GM12865 (cell line): ENCODE measurements around the gene ARL5C.
"Not testable (repeated sequence)": the region's sequence is repeated elsewhere in the genome, so short reads cannot be mapped to it uniquely, and the experiment has no call there.

Experiments
- DNase-seq: peaks from one replicate; pipeline ENCODE4 v3.0.0; 2010; ENCODE audit warnings: low read depth
- H3K4me3 ChIP-seq: 2 replicates; pipeline ENCODE4 v1.5.1; 2011; ENCODE audit warnings: mild to moderate bottlenecking, low read depth, low read length, control low read depth
- CTCF ChIP-seq: IDR thresholded peaks from 2 replicates; pipeline ENCODE4 v1.5.1; 2011; ENCODE audit warnings: low read length, control low read depth, low read depth, inconsistent platforms; ENCODE audit not compliant: insufficient read depth; ENCODE audit errors: missing control alignments

ARL5C gene

GRCh38 chr17:39130205-39130604 lies 35.8 kb downstream of the ARL5C start:
- no peak for TF ChIP-seq CTCF
- no peak for DNase-seq
- H3K4me3 ChIP-seq, result no peak overlapping the region

- DNase-seq, H3K4me3 ChIP-seq: not testable (repeated sequence)
Measured at GRCh38 chr17:39129544-39129943, 36.4 kb downstream of the ARL5C start.

- no peak overlapping the region for H3K4me3 ChIP-seq
- no peak for TF ChIP-seq CTCF
- no peak for DNase-seq
Measured at GRCh38 chr17:39126436-39126835, 39.5 kb downstream of the ARL5C start.

- DNase-seq, result no peak
- H3K4me3 ChIP-seq, result no peak overlapping the region
- no peak for TF ChIP-seq CTCF
Measured at GRCh38 chr17:39125143-39125875, 40.7 kb downstream of the ARL5C start.

- TF ChIP-seq CTCF, result no peak
- DNase-seq, result no peak
- H3K4me3 ChIP-seq, result no peak overlapping the region
Measured at GRCh38 chr17:39123627-39124026, 42.3 kb downstream of the ARL5C start.

- no peak overlapping the region for H3K4me3 ChIP-seq
- TF ChIP-seq CTCF, result no peak
- DNase-seq, result no peak
Measured at GRCh38 chr17:39122991-39123390, 43.0 kb downstream of the ARL5C start.

GRCh38 chr17:39121919-39122318 lies 44.0 kb downstream of the ARL5C start:
- not testable (repeated sequence) for DNase-seq, H3K4me3 ChIP-seq

- no peak for TF ChIP-seq CTCF
- H3K4me3 ChIP-seq, result no peak overlapping the region
- DNase-seq, result peak; percentile 76
Measured at GRCh38 chr17:39118674-39119419, 47.1 kb downstream of the ARL5C start.
